H1 (cell line): Measurements from ENCODE around the gene TRAPPC6A. TPM values are rescaled to one million over a fixed set of nuclear protein-coding genes. Genes with fewer than 3 reads are reported as not detected.

Experiments used
- CHD2 ChIP-seq: IDR thresholded peaks from 2 replicates; pipeline ENCODE4 v1.6.1; 2012; ENCODE audit warnings: low read length, improper control_type of control experiment
- CREB1 ChIP-seq: IDR thresholded peaks from 2 replicates; pipeline ENCODE4 v1.6.1; 2012; ENCODE audit warnings: inconsistent platforms
- EGR1 ChIP-seq: IDR thresholded peaks from 2 replicates; pipeline ENCODE4 v1.6.1; 2011; ENCODE audit warnings: low read depth, low read length, borderline replicate concordance
- EP300 ChIP-seq, 2 experiments: IDR thresholded peaks; 1 replicate in 1 of 2; 2 replicates in 1 of 2; pipeline ENCODE4 v1.6.1; 2011 to 2012; ENCODE audit warnings: low read depth in 2 of 2, low read length in 2 of 2, mild to moderate bottlenecking in 2 of 2, borderline replicate concordance in 1 of 2, inconsistent platforms in 1 of 2, moderate library complexity in 1 of 2
- RAD21 ChIP-seq, 2 experiments: IDR thresholded peaks in 1 of 2; conservative IDR thresholded peaks in 1 of 2; 2 replicates each; pipeline ENCODE4 v1.6.1; 2011; ENCODE audit warnings: low read depth in 2 of 2, low read length in 2 of 2, improper control_type of control experiment in 1 of 2, inconsistent platforms in 1 of 2, mild to moderate bottlenecking in 1 of 2, moderate library complexity in 1 of 2
- RNF2 ChIP-seq: fragments of 200-900, 300-1000 bp; sonication (generic); IDR thresholded peaks from 2 replicates; pipeline ENCODE4 v1.7.1; 2016; ENCODE audit warnings: borderline replicate concordance, low read depth, mild to moderate bottlenecking, antibody characterized with exemption, low read length; ENCODE audit not compliant: poor library complexity, severe bottlenecking; ENCODE audit errors: missing control alignments
- SRF ChIP-seq: IDR thresholded peaks from 2 replicates; pipeline ENCODE4 v1.6.1; 2011; ENCODE audit warnings: mild to moderate bottlenecking, low read depth, low read length, moderate library complexity
- polyA plus RNA-seq, 7 experiments: library from polyadenylated mRNA; depleted of rRNA in 3 of 7; stranded (reverse) in 5 of 7; unstranded in 2 of 7; fragments of >200 nt in 5 of 7; fragments of 200-250 nt in 2 of 7; gene quantifications; 1 replicate in 5 of 7; 2 replicates in 1 of 7; 4 replicates in 1 of 7; pipeline versions ENCODE4 v1.2.1 to v1.2.3, GENCODE V29; 2011 to 2013; ENCODE audit warnings: missing spikeins in 2 of 7, mixed read lengths in 2 of 7
- total RNA-seq: library from RNA; stranded (reverse); fragmentation: NEBNext Ultra II Directional; extraction: Animal tissue kit (Norgen Biotek cat#: 25700); gene quantifications from 2 replicates; pipeline ENCODE4 v1.2.1, GENCODE V29; 2021
- TF ChIP-seq, protein P1 (sequence below): IDR thresholded peaks from 2 replicates; pipeline ENCODE4 v1.6.1; 2012; ENCODE audit warnings: inconsistent platforms
- TF ChIP-seq, protein P2 (sequence below): IDR thresholded peaks from 2 replicates; pipeline ENCODE4 v1.6.1; 2012; ENCODE audit warnings: low read length, inconsistent platforms

TRAPPC6A gene
- total and polyA plus RNA-seq, 2 of the 8 experiments (the other 6 are each of a cell fraction or from before 2014, with no cell fraction given) = 31.8 to 130 TPM

DNA sequence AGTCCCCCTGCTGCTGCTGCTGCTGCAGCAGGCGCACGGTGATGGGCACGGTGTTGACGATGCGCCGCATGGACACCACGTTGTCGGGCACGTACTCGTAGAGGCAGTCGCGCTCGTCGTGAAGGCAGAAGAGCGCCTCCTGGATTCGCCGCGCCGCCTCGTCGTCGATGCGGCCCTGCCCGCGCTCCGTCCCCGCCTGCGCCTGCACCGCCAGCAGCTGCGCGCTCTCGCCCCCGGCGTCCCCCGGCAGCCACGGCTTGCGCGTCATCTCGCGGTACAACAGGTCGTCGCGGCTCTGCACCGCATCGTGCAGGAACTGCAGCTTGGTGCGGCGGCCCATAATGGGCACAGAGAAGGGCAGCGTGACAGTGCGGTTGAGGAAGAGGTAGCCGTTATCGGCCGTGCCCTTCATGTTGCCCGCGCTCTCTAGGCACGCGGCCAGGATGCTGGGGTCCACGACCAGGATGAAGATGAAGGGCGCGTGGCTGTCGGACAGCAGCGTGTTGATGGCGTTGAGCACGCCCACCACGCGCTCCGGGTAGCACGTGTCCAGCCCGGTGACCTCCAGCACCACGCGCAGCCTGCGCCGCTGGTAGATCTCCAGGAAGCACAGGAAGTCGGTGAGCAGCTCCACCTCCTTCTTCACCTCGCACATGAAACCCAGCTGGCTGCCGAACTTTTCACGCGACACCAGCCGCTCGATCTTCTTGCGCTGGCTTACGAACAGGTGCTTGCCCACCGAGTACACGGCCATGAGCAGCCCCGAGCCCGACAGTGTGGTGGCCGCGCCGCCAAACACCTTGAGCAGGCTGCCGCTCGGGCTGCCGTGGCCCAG lies 25.3 kb downstream of the TRAPPC6A start (continued):
- peak; percentile 71 for TF ChIP-seq CHD2
- TF ChIP-seq, protein P1, sequence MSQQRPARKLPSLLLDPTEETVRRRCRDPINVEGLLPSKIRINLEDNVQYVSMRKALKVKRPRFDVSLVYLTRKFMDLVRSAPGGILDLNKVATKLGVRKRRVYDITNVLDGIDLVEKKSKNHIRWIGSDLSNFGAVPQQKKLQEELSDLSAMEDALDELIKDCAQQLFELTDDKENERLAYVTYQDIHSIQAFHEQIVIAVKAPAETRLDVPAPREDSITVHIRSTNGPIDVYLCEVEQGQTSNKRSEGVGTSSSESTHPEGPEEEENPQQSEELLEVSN = peak; percentile 93
- TF ChIP-seq SRF = 0 out of 2 replicates have a peak, but pooled peaks have one; percentile 21
- TF ChIP-seq, protein P2, sequence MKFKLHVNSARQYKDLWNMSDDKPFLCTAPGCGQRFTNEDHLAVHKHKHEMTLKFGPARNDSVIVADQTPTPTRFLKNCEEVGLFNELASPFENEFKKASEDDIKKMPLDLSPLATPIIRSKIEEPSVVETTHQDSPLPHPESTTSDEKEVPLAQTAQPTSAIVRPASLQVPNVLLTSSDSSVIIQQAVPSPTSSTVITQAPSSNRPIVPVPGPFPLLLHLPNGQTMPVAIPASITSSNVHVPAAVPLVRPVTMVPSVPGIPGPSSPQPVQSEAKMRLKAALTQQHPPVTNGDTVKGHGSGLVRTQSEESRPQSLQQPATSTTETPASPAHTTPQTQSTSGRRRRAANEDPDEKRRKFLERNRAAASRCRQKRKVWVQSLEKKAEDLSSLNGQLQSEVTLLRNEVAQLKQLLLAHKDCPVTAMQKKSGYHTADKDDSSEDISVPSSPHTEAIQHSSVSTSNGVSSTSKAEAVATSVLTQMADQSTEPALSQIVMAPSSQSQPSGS = no peak
- 0 out of 2 replicates have a peak, but pooled peaks have one; percentile 10 for TF ChIP-seq EGR1
- TF ChIP-seq RNF2 = peak; percentile 15
- no peak; a peak in 1 of 4 replicates for TF ChIP-seq RAD21 (IDR thresholded peaks at IDR 0.05 in 1 of 2, conservative IDR thresholded peaks at IDR 0.05 in 1 of 2; ENCODE audit: low read depth in 2 of 2, low read length in 2 of 2)
- TF ChIP-seq EP300 (IDR thresholded peaks at IDR 0.05; ENCODE audit: borderline replicate concordance in 1 of 2, low read depth in 2 of 2, low read length in 2 of 2) = no peak
- TF ChIP-seq CREB1 = peak; percentile 86
- TF ChIP-seq, all 59 proteins: peak for 11
